GM18507 (cell line): ENCODE results near the gene WWC2.

ENCODE experiments used
- DNase-seq: peaks from one replicate; pipeline ENCODE4 v3.0.0; 2011; ENCODE audit warnings: low read depth; ENCODE audit not compliant: insufficient read length; ENCODE audit errors: extremely low spot score
- FAIRE-seq: peaks from 2 replicates; lab custom pipeline; 2011; peaks lifted over from hg19 to GRCh38; lab: Jason Lieb, UNC

The WWC2 gene

DNA sequence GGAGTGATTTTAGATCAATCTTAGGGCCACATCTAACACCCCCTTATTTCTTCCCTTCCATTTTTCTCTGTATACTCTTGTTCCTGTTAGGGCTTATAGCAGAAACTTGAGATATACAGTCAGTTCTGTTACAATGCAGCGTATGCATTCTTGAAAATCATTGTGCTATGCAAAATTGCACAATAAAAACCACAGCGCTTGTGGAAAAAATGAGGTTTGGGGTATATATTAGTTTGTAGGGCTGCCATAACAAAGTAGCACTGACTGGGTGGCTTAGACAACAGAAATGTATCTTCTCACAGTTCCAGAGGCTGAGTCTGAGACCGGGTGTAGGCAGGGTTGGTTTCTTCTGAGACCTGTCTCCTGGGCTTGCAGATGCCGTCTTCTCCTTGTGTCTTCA lies 59.0 kb downstream of the WWC2 start:
- no peak for DNase-seq
- no peak for FAIRE-seq

DNA sequence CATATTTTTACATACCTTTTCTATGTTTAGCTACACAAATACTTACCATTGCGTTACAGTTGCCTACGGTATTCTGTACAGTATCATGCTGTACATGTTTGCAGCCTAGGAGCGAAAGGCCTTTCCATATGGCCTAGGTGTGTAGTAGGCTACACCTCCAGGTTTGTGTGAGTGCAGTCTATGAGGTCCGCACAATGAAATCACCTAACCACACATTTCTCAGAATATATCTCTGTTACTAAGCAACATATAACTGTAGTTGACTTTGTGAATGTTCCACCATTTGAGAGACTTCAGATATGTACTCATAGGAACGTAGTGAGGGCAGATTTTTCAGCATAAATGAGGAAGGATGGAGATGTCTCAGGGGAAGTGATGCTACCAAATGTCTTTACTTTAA lies 62.6 kb downstream of the WWC2 start:
- no peak for FAIRE-seq

DNA sequence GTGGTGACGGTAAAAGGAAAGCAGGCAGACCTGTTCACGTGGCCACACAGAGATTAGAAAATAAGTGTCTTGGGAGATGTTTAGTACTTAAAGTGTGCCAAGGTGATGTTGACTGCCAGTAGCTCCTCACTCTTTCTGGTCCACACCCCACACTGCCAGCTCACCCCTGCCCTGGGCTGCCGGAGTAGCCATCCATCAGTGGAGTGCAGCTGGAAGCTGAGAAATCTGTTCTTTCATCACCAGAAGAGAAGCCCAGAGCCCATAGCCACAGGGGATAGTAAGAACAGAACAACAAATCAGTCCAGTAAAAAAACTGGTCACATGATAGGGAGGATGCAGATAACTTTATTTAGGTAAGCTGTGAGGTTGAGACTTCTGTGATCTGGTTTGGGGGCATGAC lies 64.1 kb downstream of the WWC2 start:
- FAIRE-seq (no peak), DNase-seq (no peak)

More for the DNA sequence above, 62.6 kb downstream of the WWC2 start:
- no peak for DNase-seq

- FAIRE-seq (no peak), DNase-seq (no peak)
Measured at GRCh38 chr4:183164963-183165362, 65.9 kb downstream of the WWC2 start.

DNA sequence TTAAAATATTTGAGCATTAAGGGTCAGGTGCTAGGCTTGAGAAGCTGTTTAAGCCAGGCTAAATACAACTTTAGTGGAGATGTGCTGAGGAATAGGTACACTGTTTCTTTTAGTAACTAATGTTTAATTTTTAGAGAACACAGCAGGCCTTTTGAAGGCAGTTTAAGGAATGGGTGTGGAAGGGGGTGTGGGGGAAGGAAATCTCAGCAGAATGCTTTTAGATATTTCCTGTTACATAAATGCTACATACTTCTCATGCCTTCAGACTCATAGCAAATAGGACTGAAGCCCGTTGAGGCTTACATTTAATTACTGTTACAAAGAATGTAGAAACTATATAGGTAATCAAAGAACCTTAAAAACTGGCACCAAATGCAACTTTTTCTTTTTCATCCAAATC lies 66.3 kb downstream of the WWC2 start:
- DNase-seq (no peak), FAIRE-seq (no peak)

GRCh38 chr4:183170894-183171293 lies 71.8 kb downstream of the WWC2 start:
- DNase-seq (no peak), FAIRE-seq (no peak)

DNA sequence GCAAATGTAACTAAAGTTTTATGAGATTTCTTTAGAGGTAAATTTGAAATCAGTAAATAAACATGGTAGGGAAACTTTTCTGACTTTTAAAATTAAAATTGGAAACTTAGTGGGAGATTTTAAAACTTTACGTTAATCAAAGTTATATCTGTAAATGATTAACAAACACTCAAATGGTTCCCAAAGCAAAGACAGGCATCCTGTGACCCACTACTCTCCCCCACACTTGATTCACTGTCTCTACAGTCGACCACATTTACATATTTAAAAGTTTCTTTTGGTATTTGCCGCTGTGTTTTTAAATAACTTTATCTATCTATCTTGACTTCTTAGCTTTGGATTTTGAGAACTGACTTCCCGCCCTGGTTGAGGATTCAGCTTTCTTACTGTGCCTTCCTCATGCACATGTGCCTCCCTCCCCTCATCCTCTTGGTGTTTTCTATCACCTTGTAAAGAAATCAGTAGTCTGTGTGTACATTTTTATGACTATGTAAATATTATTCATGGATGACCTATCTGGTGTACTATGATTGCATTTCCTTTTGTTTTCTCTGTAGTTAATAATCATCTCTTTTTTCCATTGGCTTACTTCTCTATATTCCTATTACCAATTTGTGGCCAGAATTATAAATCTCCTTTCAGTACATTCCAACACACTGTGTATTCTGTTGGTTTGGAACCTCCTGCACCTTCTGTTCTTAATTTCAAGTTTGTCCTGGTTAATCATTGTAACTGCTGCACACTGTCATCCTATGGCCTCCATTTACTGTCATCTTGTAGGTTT lies 72.6 kb downstream of the WWC2 start:
- DNase-seq (no peak), FAIRE-seq (no peak)

DNA sequence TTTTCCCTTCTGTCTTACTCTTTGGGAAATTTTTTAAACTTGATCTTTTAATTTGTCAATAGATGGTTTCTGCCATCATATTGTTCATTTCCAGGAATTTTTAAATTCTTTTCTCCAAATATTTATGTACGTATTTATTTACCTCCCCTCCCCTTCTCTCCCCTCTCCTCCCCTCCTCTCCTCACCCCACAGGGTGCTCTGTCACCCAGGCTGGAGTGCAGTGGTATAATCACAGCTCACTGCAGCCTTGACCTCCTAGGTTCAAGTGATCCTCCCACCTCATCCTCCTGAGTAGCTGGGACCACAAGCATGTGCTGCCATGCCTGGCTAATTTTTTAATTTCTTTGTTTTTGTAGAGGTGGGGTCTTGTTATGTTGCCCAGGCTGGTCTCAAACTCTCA lies 73.8 kb downstream of the WWC2 start:
- DNase-seq, result no peak
- FAIRE-seq, result no peak

DNA sequence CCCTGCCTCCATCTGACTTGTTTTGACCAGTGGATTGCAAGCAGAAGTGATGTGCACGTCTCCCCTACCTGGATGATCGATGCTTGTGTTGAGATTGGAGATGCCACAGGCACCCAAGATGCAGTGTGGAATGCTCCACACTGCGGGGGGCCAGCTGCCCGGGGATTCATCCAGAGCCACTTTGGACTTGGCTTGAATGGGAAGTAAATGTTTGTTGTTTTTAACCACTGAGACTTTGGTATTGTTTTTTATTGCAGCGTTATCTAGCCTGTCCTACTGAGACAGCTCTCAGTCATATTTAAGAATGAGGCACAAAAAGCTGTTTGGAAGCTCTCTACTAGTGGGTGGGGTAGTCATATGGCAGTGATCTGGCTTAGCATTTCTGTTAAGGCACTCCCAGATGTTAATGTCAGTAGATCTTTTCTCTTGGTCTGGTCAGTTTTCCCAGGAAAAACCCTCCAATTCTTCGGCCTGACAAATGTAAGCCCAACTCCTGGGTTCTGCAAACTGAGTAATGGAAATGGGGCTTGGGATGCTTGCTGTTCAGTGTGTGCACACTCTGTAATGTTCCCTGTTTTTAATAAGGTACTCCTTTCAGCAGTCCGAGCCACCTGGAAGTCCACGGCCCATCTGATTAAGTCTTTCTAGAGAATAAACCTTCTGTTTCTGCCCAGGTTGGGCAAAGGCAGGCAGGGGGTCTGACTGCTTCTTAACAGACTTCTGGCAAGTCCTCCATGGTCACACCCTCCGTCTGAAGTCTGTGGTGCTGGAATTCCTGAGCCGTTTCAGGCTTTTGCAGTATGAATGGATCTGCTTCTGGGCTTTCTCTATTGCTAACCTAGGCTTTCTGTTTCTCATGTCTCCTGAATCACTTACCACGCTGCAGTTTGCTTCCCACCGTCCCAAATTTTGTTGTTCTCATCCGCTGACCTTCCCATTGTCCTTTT lies 74.8 kb downstream of the WWC2 start:
- FAIRE-seq (no peak), DNase-seq (no peak)

DNA sequence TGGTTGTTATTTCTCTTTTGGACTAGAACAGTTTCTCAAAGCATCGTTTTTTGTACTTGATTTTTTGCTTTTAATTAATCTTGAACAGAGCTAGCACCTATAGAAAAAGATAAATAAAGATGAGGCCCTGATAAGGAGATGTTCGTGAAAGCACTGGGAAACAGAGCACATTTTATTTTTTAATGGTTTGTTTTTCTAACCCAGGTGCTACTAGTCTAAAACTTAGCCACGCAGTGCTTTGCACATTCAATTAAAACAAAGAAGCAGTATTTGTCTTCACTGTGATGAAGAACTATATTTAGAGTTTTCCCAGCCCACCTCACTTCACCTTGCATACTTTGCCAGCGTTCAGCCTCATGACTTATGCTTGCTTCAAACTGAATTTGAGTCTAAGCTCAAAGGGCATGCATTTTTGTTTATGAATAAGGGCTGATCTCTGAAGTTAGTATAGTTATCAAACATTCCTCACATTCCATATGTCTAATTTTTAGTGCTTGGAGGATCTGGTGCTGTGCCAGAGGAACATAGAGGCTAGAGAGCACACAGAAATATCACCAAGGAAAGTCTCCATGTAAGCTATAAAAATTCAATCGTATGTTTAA lies 76.7 kb downstream of the WWC2 start:
- FAIRE-seq (no peak), DNase-seq (no peak)

DNA sequence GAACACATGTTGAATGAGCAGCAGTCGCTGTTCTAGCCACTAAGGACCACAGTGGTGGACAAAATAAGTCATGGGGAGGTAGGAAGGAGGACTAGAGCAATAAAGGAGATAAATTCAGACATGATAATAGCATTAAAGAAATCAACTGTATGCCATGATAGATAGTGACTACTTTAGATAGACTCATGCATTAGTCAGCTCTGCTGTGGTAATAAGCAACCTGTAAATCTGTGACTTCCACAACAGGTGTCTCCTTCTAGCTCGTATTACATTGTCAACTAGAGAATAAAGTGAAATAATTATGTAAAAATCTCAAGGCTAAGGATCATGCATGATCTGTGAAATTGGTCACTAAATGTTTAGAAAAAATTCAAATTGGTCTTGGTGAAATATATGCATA lies 77.9 kb downstream of the WWC2 start:
- DNase-seq, result no peak
- FAIRE-seq, result no peak

GRCh38 chr4:183178201-183178600 lies 79.1 kb downstream of the WWC2 start:
- DNase-seq (no peak), FAIRE-seq (no peak)

DNA sequence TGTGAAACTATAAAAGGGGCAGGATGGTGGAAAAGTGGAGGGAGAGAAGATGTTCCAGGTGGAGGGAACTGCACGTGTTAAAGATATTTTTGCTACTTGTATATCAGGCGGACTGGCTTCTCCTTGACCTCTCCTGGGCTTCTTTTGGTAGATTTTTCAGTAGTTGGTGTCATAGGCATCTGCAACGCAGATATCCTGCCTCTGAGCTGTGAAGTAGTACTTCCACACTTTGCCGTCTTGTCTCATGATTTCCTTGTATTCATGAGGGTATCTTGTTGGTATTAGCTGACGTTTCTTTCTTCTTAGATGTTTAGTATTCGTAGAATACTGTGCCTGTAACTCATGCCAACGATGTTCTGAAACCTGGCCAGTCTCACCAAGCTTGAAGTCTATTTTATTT lies 81.0 kb downstream of the WWC2 start:
- FAIRE-seq (no peak), DNase-seq (no peak)

DNA sequence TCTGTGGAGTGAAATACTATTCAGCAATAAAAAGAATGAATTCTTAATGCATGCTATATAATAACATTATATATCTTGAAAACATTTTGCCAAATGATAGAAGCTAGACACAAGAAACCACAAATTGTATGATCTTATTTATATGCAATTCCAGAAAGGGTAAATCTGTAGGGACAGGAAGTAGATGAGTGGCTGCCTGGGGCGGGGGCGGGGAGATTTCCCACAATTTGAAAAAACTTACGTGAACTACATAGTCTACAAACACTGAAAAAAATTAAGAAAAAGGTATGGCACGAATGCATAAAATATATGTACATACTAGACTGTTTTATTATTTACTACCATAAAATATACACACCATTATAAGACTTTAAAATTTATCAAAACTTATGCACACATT lies 81.6 kb downstream of the WWC2 start:
- no peak for DNase-seq
- FAIRE-seq, result no peak

- FAIRE-seq, result no peak
Measured at GRCh38 chr4:183181081-183181480, 82.0 kb downstream of the WWC2 start.

DNA sequence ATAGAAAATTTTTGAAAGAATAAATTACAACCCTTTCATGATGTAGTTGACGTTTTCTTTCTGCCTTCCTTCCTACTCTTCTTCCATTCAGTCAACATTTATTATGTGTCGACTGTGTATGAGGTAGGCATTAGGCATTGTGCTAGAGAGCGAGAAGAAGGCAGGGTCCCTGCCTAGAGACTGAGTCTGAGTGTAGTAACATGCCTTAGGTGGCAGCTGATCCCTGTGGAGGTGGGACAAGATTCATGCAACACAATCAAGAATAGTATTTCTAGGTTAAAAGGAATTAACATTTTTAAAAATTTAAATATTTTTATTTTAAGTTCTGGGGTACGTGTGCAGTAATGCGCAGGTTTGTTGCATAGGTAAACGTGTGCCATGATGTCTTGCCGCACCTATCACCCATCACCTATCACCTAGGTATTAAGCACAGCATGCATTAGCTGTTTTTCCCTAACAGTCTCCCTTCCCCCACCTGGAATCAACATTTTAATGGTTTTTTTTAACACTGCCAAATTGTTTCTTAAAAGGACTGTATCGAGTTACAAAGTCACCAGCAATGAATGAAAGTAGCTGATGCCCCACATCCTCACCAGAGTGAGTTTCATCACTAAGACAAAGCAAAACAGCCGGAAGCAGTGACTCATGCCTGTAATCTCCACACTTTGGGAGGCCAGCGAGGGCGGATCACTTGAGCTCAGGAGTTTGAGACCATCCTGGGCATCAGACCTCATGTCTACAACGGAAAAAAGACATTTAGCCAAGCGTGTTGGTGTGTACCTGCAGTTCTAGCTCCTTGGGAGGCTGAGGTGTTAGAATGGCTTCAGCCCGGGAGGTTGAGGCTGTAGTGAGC lies 84.0 kb downstream of the WWC2 start:
- DNase-seq (no peak), FAIRE-seq (no peak)

More at GRCh38 chr4:183181081-183181480, 82.0 kb downstream of the WWC2 start:
- no peak for DNase-seq

DNA sequence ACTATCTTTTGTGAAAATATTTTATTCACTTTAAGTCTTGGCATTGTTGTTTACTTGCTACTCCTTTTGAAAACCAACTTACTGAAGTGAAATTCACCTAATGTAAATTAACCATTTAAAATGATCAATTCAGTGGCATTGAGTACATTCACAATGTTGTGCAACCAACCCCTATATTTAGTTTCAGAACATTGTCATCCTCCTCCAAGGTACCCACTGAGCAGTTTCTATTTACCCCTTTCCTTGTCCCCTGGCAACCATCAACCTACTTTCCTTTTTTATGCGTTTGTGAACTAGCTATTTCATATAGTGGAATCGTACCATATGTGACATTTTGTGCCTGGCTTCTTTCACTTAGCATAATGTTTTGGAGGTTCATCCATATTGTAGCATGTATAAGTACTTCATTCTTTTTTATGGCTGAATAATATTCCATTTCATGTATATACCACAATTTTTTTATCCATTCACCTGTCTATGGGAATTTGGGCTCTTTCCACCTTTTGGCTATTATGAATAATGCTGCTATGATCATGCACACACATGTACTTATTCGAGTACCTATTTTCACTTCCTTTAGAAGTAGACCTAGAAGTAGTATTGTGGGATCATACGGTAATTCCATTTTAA lies 85.0 kb downstream of the WWC2 start:
- FAIRE-seq, result no peak
- DNase-seq, result no peak

- no peak for FAIRE-seq
- no peak for DNase-seq
Measured at GRCh38 chr4:183185018-183185417, 86.0 kb downstream of the WWC2 start.

GRCh38 chr4:183185559-183185958 lies 86.5 kb downstream of the WWC2 start:
- DNase-seq (no peak), FAIRE-seq (no peak)
